ENCODE measurements around the gene AHCYL1. TPM values are rescaled to one million over a fixed set of nuclear protein-coding genes. Genes with fewer than 3 reads are reported as not detected.
"Not testable (repeated sequence)": the region's sequence is repeated elsewhere in the genome, so short reads cannot be mapped to it uniquely, and the experiment has no call there.

Gene AHCYL1
- total RNA-seq, 1 experiment from 2014 or later, result 34.0 TPM

DNA sequence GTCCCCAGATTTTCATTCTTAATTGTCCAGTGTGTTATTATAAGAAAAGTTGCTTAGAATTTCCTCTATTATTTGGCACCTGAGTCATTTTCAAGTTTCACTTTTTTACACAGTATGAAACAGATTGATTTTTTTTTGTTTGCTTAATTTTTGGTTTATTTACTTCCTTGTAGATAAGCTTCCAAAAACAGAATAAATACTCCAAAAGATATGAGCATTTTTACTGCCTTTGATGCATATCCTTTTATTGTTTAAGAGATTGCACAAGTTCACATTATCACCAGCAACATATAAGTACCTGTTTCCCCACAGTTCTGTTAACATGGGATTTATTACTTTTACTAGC, 36.3 kb upstream of the AHCYL1 start:
- Histone ChIP-seq H3K9ac (ENCODE audit: low read length) (no peak overlapping the region), H3K79me2 (ENCODE audit: low read length) (no peaks in the 10 kb centered on the region), H3K36me3 (ENCODE audit: insufficient read depth, low read length) (no peaks in the 10 kb centered on the region), H4K20me1 (ENCODE audit: insufficient read depth, low read depth, low read length) (no peaks in the 10 kb centered on the region), H3K9me3 (ENCODE audit: low read length) (no peaks in the 10 kb centered on the region), H2AFZ (ENCODE audit: low read length) (no peak overlapping the region), H3K27ac (ENCODE audit: low read length) (no peak overlapping the region), H3K9me2 (replicated peaks; ENCODE audit: insufficient read depth, low read length) (no peaks in the 10 kb centered on the region), H3K4me3 (ENCODE audit: low read length) (no peak overlapping the region), H3K27me3 (ENCODE audit: low read length) (no peaks in the 10 kb centered on the region), H3K4me1 (ENCODE audit: low read length) (no peaks in the 10 kb centered on the region), H3K4me2 (ENCODE audit: low read depth, low read length, poor library complexity, severe bottlenecking) (no peak overlapping the region)
- DNase-seq, result no peak

DNA sequence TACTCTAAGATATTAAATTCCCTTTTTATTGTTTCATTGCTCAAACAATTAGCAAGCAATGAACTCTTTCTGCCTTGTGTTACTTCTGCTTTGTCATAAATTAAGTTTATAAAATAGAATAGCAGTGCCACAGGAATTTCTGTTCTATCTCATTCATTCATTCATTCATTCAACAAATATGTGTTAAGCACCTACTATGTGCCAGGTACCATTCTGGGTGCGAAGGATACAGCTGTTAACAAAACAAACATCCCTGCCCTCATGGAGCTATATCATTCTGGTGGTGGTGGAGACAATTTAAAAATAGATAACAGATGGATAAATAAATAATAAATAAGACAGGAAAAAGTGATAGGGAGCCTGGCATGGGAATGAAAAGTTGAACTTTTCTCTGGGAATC, 34.5 kb upstream of the AHCYL1 start:
- H3K9me3 ChIP-seq (ENCODE audit: low read length), result no peaks in the 10 kb centered on the region
- H3K9ac ChIP-seq (ENCODE audit: low read length), result no peak overlapping the region
- H3K79me2 ChIP-seq (ENCODE audit: low read length), result no peaks in the 10 kb centered on the region
- H3K4me2 ChIP-seq (ENCODE audit: low read depth, low read length, poor library complexity, severe bottlenecking), result no peak overlapping the region
- H3K4me1 ChIP-seq (ENCODE audit: low read length), result no peaks in the 10 kb centered on the region
- no peaks in the 10 kb centered on the region for H3K36me3 ChIP-seq (ENCODE audit: insufficient read depth, low read length)
- H3K9me2 ChIP-seq (replicated peaks; ENCODE audit: insufficient read depth, low read length), result no peaks in the 10 kb centered on the region
- H3K27ac ChIP-seq (ENCODE audit: low read length), result no peak overlapping the region
- H3K27me3 ChIP-seq (ENCODE audit: low read length), result no peaks in the 10 kb centered on the region
- no peak overlapping the region for H2AFZ ChIP-seq (ENCODE audit: low read length)
- no peak overlapping the region for H3K4me3 ChIP-seq (ENCODE audit: low read length)
- no peak for DNase-seq
- no peaks in the 10 kb centered on the region for H4K20me1 ChIP-seq (ENCODE audit: insufficient read depth, low read depth, low read length)

DNA sequence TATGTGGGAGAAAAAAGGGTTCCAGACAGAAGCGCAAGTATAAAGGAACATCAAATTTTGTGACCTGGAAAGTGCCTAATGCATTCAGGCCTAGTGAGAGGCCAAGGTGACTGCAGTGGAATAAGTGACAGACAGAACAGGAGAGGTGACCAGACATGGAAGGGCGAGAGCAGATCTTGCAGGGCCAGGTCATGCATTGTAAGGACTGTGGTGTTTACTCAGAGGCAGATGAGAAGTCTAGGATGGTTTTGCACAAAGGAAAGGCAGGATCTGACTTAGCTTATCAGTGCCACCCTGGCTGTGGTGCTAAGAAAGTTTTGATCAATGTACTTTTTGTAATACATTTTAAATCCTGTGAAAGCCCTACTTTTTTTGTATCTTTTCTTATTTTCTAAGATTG, 34.1 kb upstream of the AHCYL1 start:
- Histone ChIP-seq H3K9me2 (replicated peaks; ENCODE audit: insufficient read depth, low read length) (no peaks in the 10 kb centered on the region), H3K9ac (ENCODE audit: low read length) (no peak overlapping the region), H3K27me3 (ENCODE audit: low read length) (no peaks in the 10 kb centered on the region), H3K27ac (ENCODE audit: low read length) (no peak overlapping the region), H4K20me1 (ENCODE audit: insufficient read depth, low read depth, low read length) (no peaks in the 10 kb centered on the region), H3K4me2 (ENCODE audit: low read depth, low read length, poor library complexity, severe bottlenecking) (no peak overlapping the region), H3K4me3 (ENCODE audit: low read length) (no peak overlapping the region), H3K9me3 (ENCODE audit: low read length) (no peaks in the 10 kb centered on the region), H3K79me2 (ENCODE audit: low read length) (no peaks in the 10 kb centered on the region), H3K4me1 (ENCODE audit: low read length) (no peaks in the 10 kb centered on the region), H3K36me3 (ENCODE audit: insufficient read depth, low read length) (no peaks in the 10 kb centered on the region), H2AFZ (ENCODE audit: low read length) (no peak overlapping the region)
- DNase-seq, result no peak

- not testable (repeated sequence) for H3K4me1 ChIP-seq (ENCODE audit: low read length); H3K27me3 ChIP-seq (ENCODE audit: low read length); H3K4me3 ChIP-seq (ENCODE audit: low read length); H3K79me2 ChIP-seq (ENCODE audit: low read length); H3K9me3 ChIP-seq (ENCODE audit: low read length); H3K36me3 ChIP-seq (ENCODE audit: insufficient read depth, low read length); H3K9ac ChIP-seq (ENCODE audit: low read length); H3K4me2 ChIP-seq (ENCODE audit: low read depth, low read length, poor library complexity, severe bottlenecking); DNase-seq; H3K9me2 ChIP-seq (replicated peaks; ENCODE audit: insufficient read depth, low read length); H3K27ac ChIP-seq (ENCODE audit: low read length); H4K20me1 ChIP-seq (ENCODE audit: insufficient read depth, low read depth, low read length); H2AFZ ChIP-seq (ENCODE audit: low read length)
Observed at GRCh38 chr1:109951501-109951900, 33.1 kb upstream of the AHCYL1 start.

DNA sequence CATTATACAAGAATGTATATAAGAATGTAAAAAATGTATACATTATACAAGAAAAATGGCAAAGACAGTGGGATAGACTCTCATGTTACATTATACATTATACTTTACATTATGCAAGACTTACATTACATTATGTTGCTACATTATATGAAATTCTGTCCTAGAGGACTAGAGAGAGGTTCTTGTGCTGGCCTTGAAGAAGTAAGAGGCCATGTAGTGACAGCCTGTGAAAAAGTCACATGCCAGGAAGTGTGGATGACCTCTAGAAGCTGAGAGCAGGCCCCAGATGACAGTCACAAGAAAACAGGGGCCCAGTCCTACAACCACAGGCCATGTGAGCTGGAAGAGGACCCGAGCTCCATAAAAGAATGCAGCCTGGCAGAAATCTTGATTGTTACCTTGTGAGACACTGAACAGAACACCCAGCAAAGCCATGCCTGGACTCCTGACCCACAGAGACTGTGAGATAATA, 30.5 kb upstream of the AHCYL1 start:
- Histone ChIP-seq H3K4me1 (ENCODE audit: low read length) (no peaks in the 10 kb centered on the region), H3K9me2 (replicated peaks; ENCODE audit: insufficient read depth, low read length) (no peaks in the 10 kb centered on the region), H3K4me2 (ENCODE audit: low read depth, low read length, poor library complexity, severe bottlenecking) (no peak overlapping the region), H3K36me3 (ENCODE audit: insufficient read depth, low read length) (no peaks in the 10 kb centered on the region), H3K4me3 (ENCODE audit: low read length) (no peak overlapping the region), H4K20me1 (ENCODE audit: insufficient read depth, low read depth, low read length) (no peaks in the 10 kb centered on the region), H2AFZ (ENCODE audit: low read length) (no peak overlapping the region), H3K9ac (ENCODE audit: low read length) (no peak overlapping the region), H3K27ac (ENCODE audit: low read length) (no peak overlapping the region), H3K27me3 (ENCODE audit: low read length) (no peaks in the 10 kb centered on the region), H3K9me3 (ENCODE audit: low read length) (no peaks in the 10 kb centered on the region), H3K79me2 (ENCODE audit: low read length) (no peaks in the 10 kb centered on the region)
- DNase-seq, result no peak

- no peak overlapping the region for H3K27ac ChIP-seq (ENCODE audit: low read length)
- no peaks in the 10 kb centered on the region for H3K4me1 ChIP-seq (ENCODE audit: low read length)
- H3K79me2 ChIP-seq (ENCODE audit: low read length), result no peaks in the 10 kb centered on the region
- no peak overlapping the region for H3K4me3 ChIP-seq (ENCODE audit: low read length)
- no peak overlapping the region for H2AFZ ChIP-seq (ENCODE audit: low read length)
- DNase-seq, result no peak
- no peak overlapping the region for H3K9ac ChIP-seq (ENCODE audit: low read length)
- no peaks in the 10 kb centered on the region for H3K27me3 ChIP-seq (ENCODE audit: low read length)
- H3K9me3 ChIP-seq (ENCODE audit: low read length), result no peaks in the 10 kb centered on the region
- no peaks in the 10 kb centered on the region for H3K36me3 ChIP-seq (ENCODE audit: insufficient read depth, low read length)
- no peak overlapping the region for H3K4me2 ChIP-seq (ENCODE audit: low read depth, low read length, poor library complexity, severe bottlenecking)
- no peaks in the 10 kb centered on the region for H4K20me1 ChIP-seq (ENCODE audit: insufficient read depth, low read depth, low read length)
- H3K9me2 ChIP-seq (replicated peaks; ENCODE audit: insufficient read depth, low read length), result no peaks in the 10 kb centered on the region
Observed at GRCh38 chr1:109959632-109959973, 25.0 kb upstream of the AHCYL1 start.

DNA sequence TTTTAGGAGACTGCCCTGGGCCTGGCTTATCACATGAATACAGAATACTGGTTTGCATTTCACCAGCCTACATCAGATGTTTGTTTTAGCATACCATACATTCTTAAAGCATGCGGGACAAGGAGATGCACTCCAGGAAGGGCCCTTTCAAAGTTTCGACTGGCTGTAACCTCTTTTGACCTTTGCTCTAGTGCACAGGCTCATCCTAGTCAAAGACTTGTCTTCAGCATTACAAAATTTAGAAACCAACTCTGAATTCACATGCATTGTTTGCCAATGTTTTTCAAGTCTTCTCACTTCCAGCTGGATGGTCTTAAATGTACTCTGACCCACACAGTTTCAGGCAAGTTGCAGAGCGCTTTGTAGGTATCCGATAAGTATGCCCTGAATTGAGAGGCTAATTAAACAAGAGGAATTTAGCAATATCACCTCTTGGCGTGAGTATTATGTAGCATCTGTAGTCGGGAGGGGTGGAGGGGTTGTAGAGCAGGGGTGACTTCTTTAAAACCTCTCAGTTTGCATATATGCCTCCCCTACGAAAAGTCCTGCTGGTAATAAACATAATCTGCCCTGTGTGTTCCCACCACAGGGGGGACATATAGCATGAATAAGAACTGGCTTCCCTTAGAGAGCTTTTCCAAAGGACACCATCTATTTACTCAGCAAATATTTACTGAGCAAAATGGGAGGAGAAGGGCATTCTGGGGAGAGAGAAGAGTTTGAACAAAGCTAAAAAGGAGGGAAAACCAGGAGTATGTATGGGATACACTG, 24.4 kb upstream of the AHCYL1 start:
- Histone ChIP-seq H3K4me3 (ENCODE audit: low read length) (no peak overlapping the region), H3K27ac (ENCODE audit: low read length) (no peak overlapping the region), H3K9me2 (replicated peaks; ENCODE audit: insufficient read depth, low read length) (no peaks in the 10 kb centered on the region), H3K79me2 (ENCODE audit: low read length) (no peaks in the 10 kb centered on the region), H3K9me3 (ENCODE audit: low read length) (no peaks in the 10 kb centered on the region), H4K20me1 (ENCODE audit: insufficient read depth, low read depth, low read length) (no peaks in the 10 kb centered on the region), H3K4me1 (ENCODE audit: low read length) (no peaks in the 10 kb centered on the region), H3K27me3 (ENCODE audit: low read length) (no peaks in the 10 kb centered on the region), H3K9ac (ENCODE audit: low read length) (no peak overlapping the region), H2AFZ (ENCODE audit: low read length) (no peak overlapping the region), H3K4me2 (ENCODE audit: low read depth, low read length, poor library complexity, severe bottlenecking) (no peak overlapping the region), H3K36me3 (ENCODE audit: insufficient read depth, low read length) (no peaks in the 10 kb centered on the region)
- no peak for DNase-seq

DNA sequence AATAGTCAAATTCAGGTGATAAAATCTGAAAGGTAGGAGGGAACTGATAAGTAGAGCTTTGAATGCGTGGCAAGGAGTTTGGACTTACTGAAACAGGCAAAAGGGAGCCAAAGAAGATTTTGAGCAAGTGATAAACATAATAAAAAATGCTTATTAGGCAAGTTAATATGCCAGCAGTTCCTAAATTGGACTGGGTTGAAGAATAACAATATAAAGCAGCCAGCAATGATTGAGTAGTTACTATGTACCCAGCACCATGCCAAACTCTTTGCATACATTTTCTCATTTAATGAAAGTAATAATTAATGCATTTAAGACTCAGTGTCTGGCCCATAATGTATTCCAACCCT, 23.8 kb upstream of the AHCYL1 start:
- no peaks in the 10 kb centered on the region for H3K36me3 ChIP-seq (ENCODE audit: insufficient read depth, low read length)
- no peak for DNase-seq
- H4K20me1 ChIP-seq (ENCODE audit: insufficient read depth, low read depth, low read length), result no peaks in the 10 kb centered on the region
- no peak overlapping the region for H3K27ac ChIP-seq (ENCODE audit: low read length)
- no peaks in the 10 kb centered on the region for H3K4me1 ChIP-seq (ENCODE audit: low read length)
- H2AFZ ChIP-seq (ENCODE audit: low read length), result no peak overlapping the region
- H3K4me2 ChIP-seq (ENCODE audit: low read depth, low read length, poor library complexity, severe bottlenecking), result no peak overlapping the region
- no peak overlapping the region for H3K9ac ChIP-seq (ENCODE audit: low read length)
- no peaks in the 10 kb centered on the region for H3K79me2 ChIP-seq (ENCODE audit: low read length)
- H3K9me2 ChIP-seq (replicated peaks; ENCODE audit: insufficient read depth, low read length), result no peaks in the 10 kb centered on the region
- no peaks in the 10 kb centered on the region for H3K27me3 ChIP-seq (ENCODE audit: low read length)
- no peaks in the 10 kb centered on the region for H3K9me3 ChIP-seq (ENCODE audit: low read length)
- no peak overlapping the region for H3K4me3 ChIP-seq (ENCODE audit: low read length)

DNA sequence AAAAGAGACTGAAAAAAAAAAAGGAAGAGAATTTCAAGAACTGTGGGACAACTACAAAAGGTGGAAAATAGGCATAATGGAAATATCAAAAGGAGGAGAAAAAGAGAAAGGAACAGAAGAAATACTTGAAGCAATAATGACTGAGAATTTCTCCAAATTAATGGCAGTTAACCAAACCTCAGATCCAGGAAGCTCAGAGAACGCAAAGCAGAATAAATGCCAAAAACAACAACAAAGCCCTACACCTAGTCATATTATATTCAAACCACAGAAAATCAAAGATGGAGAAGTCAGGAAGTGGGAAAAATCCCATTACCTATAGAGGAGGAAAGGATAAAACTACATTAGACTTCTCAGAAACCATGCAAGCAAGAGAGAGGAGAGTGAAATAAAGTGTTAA, 20.7 kb upstream of the AHCYL1 start:
- Histone ChIP-seq H3K27ac (ENCODE audit: low read length) (no peak overlapping the region), H2AFZ (ENCODE audit: low read length) (no peak overlapping the region), H3K4me3 (ENCODE audit: low read length) (no peak overlapping the region)

More for the DNA sequence above, 20.7 kb upstream of the AHCYL1 start:
- Histone ChIP-seq H3K9me3 (ENCODE audit: low read length) (no peaks in the 10 kb centered on the region), H4K20me1 (ENCODE audit: insufficient read depth, low read depth, low read length) (no peaks in the 10 kb centered on the region), H3K79me2 (ENCODE audit: low read length) (no peaks in the 10 kb centered on the region), H3K4me1 (ENCODE audit: low read length) (no peaks in the 10 kb centered on the region), H3K36me3 (ENCODE audit: insufficient read depth, low read length) (no peaks in the 10 kb centered on the region), H3K9me2 (replicated peaks; ENCODE audit: insufficient read depth, low read length) (no peaks in the 10 kb centered on the region), H3K9ac (ENCODE audit: low read length) (no peak overlapping the region), H3K27me3 (ENCODE audit: low read length) (no peaks in the 10 kb centered on the region; the same call in 1 of the 2 replicates), H3K4me2 (ENCODE audit: low read depth, low read length, poor library complexity, severe bottlenecking) (no peak overlapping the region)
- no peak for DNase-seq

All from Karpas-422 (cell line).